Uterus (tissue), 2 donors: ENCODE results near the gene GAPVD1.

ENCODE experiments used
- CTCF ChIP-seq, 4 experiments: fragments of 200-600 bp in 2 of 4; fragments of 450-650 bp in 2 of 4; sonication (generic) in 2 of 4; IDR thresholded peaks; one replicate each; pipeline ENCODE4 v1.5.1; 2016 to 2019; ENCODE audit warnings: antibody characterized with exemption in 4 of 4, mild to moderate bottlenecking in 2 of 4, moderate library complexity in 1 of 4
- POLR2A ChIP-seq, 2 donors: fragments of 450-650 bp; IDR thresholded peaks; one replicate each; pipeline ENCODE4 v1.6.1; 2016; ENCODE audit warnings: antibody characterized with exemption in 2 of 2, mild to moderate bottlenecking in 1 of 2, moderate library complexity in 1 of 2

- TF ChIP-seq CTCF (IDR thresholded peaks at IDR 0.05) (no peak), POLR2A (IDR thresholded peaks at IDR 0.05) (no peak)
Measured at GRCh38 chr9:125227761-125228160, 33.9 kb upstream of the GAPVD1 start.
